Measurements from ENCODE around the gene LTBR. TPM values are rescaled to one million over a fixed set of nuclear protein-coding genes. Genes with fewer than 3 reads are reported as not detected.

LTBR gene
- total RNA-seq, 1 donor: 121 TPM

DNA sequence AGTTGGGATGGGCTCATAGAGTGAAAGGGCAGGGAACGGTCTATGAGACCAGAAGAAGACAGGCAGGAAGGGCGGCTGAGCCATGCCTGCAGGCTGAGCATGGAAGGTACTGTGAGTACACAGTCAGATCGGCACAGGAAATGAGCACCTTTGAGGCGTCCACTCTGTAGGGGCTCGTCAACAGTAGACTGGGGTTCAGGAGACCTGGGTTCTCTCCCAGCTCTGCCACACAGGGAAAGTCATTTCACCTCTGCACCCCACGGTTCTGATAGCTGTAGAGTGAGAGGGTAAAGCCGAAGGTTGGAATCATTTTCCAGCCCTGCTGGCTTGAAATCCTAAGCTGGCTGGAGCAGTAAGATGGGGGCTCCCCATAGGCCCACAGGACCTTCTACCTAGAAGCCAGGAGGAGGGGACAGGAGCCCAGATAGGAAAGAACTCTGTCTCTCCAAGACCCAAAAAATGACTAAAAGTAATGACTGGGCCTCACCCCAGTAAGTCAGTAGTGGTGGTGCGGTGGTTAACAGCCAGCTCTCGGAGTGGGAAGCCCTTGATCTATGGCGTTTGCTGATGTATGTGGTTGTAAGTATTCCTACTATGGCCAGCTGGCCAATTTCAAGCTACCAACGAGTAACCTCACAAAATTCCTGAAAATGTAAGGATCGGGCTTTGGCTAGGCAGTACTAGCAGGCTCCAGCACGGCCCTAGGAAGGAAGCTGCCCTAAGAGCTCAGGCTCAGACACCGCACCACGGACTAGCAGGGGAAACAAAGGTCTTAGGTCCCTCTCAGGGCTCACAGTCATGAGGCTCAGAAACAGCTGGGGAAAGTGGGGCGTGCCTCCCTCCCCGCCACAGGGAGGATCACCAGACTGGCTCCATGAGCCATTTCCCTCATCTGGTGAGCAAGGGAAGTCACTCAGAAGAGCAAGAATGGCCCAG is 50.5 kb downstream of the LTBR start:
- H3K36me3 ChIP-seq (ENCODE audit: insufficient read depth, low read length): no peaks in the 10 kb centered on the region
- no peaks in the 10 kb centered on the region for H3K27me3 ChIP-seq (ENCODE audit: insufficient read depth, low read length)
- H3K79me2 ChIP-seq (ENCODE audit: insufficient read depth, low read length): no peaks in the 10 kb centered on the region
- no peaks in the 10 kb centered on the region for H3K9me3 ChIP-seq (ENCODE audit: low read depth, low read length)
- TF ChIP-seq, protein P1, sequence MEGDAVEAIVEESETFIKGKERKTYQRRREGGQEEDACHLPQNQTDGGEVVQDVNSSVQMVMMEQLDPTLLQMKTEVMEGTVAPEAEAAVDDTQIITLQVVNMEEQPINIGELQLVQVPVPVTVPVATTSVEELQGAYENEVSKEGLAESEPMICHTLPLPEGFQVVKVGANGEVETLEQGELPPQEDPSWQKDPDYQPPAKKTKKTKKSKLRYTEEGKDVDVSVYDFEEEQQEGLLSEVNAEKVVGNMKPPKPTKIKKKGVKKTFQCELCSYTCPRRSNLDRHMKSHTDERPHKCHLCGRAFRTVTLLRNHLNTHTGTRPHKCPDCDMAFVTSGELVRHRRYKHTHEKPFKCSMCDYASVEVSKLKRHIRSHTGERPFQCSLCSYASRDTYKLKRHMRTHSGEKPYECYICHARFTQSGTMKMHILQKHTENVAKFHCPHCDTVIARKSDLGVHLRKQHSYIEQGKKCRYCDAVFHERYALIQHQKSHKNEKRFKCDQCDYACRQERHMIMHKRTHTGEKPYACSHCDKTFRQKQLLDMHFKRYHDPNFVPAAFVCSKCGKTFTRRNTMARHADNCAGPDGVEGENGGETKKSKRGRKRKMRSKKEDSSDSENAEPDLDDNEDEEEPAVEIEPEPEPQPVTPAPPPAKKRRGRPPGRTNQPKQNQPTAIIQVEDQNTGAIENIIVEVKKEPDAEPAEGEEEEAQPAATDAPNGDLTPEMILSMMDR (IDR thresholded peaks at IDR 0.05; ENCODE audit: extremely low read depth, low read depth, low read length): no peak
- no peak for DNase-seq (ENCODE audit: insufficient read length, low spot score, missing footprints)
- no peak overlapping the region for H3K4me2 ChIP-seq (ENCODE audit: insufficient read depth, low read length)
- H4K20me1 ChIP-seq (ENCODE audit: insufficient read depth, low read length): no peaks in the 10 kb centered on the region
- no peak overlapping the region for H3K4me3 ChIP-seq (ENCODE audit: insufficient read depth, low read length)
- H3K27ac ChIP-seq (ENCODE audit: low read depth, low read length): no peak overlapping the region
- peaks cover 19% of the 10 kb centered on the region for H3K4me1 ChIP-seq (ENCODE audit: insufficient read depth, low read length)
- H2AFZ ChIP-seq (ENCODE audit: low read length): no peak overlapping the region

DNA sequence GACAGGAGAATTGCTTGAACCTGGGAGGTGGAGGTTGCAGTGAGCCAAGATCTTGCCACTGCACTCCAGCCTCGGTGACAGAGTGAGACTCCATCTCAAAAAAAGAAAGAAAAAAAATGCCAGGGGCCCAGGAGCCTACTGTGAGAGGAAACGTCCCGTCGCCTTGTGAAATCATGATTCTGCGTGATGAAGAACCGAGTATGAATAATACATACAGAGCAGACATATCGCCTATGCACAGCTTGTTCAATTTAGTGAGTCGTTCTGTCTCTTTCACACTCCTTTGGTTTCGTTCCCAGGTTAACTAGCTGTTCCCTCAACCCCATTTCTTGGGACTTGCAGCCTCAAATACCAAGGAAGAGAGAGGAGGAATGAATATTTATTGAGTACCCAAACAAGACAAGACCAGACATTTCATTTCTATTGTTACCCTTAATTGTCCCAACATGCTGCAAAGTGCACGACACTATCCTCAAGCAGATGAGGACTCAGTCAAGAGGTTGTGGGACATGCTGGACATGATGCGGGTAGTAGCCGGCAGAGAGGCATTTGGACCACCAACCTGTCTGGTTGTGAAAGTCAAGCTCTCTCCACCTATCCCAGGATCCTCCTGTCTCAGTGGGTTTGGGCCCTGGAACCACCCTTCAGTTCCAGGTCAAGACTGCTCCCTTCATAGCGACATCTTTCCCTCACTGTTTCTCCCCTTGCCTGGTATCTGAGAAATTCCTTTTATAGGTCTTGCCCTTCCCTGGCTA is 52.2 kb downstream of the LTBR start:
- H3K79me2 ChIP-seq (ENCODE audit: insufficient read depth, low read length): no peaks in the 10 kb centered on the region
- H3K4me3 ChIP-seq (ENCODE audit: insufficient read depth, low read length): no peak overlapping the region
- no peaks in the 10 kb centered on the region for H3K36me3 ChIP-seq (ENCODE audit: insufficient read depth, low read length)
- no peak for DNase-seq (ENCODE audit: insufficient read length, low spot score, missing footprints)
- H2AFZ ChIP-seq (ENCODE audit: low read length): no peak overlapping the region
- H3K27me3 ChIP-seq (ENCODE audit: insufficient read depth, low read length): no peaks in the 10 kb centered on the region
- TF ChIP-seq, protein P1 (IDR thresholded peaks at IDR 0.05; ENCODE audit: extremely low read depth, low read depth, low read length): no peak
- no peaks in the 10 kb centered on the region for H4K20me1 ChIP-seq (ENCODE audit: insufficient read depth, low read length)
- H3K9me3 ChIP-seq (ENCODE audit: low read depth, low read length): no peaks in the 10 kb centered on the region
- no peak overlapping the region for H3K27ac ChIP-seq (ENCODE audit: low read depth, low read length)
- H3K4me1 ChIP-seq (ENCODE audit: insufficient read depth, low read length): peaks cover 5% of the 10 kb centered on the region
- no peak overlapping the region for H3K4me2 ChIP-seq (ENCODE audit: insufficient read depth, low read length)

DNA sequence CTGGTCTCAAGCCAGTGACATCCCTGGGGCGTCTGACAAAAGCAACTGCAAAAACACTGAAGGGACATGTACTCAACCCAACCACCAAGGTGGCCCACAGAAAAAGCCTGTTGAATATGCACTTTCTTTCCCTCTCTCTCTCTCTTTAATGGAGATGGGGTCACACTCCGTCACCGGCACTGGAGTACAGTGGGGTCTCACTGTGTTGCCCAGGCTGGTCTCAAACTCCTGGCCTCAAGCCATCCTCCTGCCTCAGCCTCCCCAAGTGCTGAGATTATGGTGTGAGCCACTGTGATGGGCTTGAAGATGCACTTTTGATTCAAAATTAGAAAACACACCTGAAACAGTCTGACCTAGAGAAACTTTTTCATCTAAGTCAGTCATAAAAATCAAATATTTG is 53.6 kb downstream of the LTBR start:
- Histone ChIP-seq H3K9me3 (ENCODE audit: low read depth, low read length) (no peaks in the 10 kb centered on the region), H2AFZ (ENCODE audit: low read length) (no peak overlapping the region), H4K20me1 (ENCODE audit: insufficient read depth, low read length) (no peaks in the 10 kb centered on the region), H3K27ac (ENCODE audit: low read depth, low read length) (no peak overlapping the region), H3K27me3 (ENCODE audit: insufficient read depth, low read length) (no peaks in the 10 kb centered on the region), H3K4me1 (ENCODE audit: insufficient read depth, low read length) (no peaks in the 10 kb centered on the region), H3K4me3 (ENCODE audit: insufficient read depth, low read length) (no peak overlapping the region), H3K4me2 (ENCODE audit: insufficient read depth, low read length) (no peak overlapping the region), H3K79me2 (ENCODE audit: insufficient read depth, low read length) (no peaks in the 10 kb centered on the region), H3K36me3 (ENCODE audit: insufficient read depth, low read length) (no peaks in the 10 kb centered on the region)
- TF ChIP-seq, protein P1 (IDR thresholded peaks at IDR 0.05; ENCODE audit: extremely low read depth, low read depth, low read length): no peak
- no peak for DNase-seq (ENCODE audit: insufficient read length, low spot score, missing footprints)

DNA sequence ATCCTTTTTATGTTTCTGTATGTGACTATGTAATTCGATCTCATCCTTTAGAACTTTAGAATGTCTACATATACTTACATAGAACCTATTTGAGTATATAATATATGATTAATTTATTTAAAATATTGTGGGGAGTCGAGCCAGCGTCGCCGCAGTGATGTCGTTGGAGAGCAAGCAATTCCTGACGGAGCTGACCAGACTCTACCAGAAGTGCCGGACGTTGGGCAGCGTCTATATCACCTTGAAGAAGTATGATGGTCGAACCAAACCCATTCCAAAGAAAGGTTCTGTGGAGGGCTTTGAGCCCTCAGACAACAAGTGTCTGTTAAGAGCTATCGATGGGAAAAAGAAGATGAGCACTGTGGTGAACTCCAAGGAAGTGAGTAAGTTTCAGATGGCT is 54.4 kb downstream of the LTBR start:
- TF ChIP-seq, protein P1 (IDR thresholded peaks at IDR 0.05; ENCODE audit: extremely low read depth, low read depth, low read length): no peak
- H3K4me2 ChIP-seq (ENCODE audit: insufficient read depth, low read length): no peak overlapping the region
- H3K9me3 ChIP-seq (ENCODE audit: low read depth, low read length): no peaks in the 10 kb centered on the region
- H4K20me1 ChIP-seq (ENCODE audit: insufficient read depth, low read length): no peaks in the 10 kb centered on the region
- H3K79me2 ChIP-seq (ENCODE audit: insufficient read depth, low read length): no peaks in the 10 kb centered on the region
- DNase-seq (ENCODE audit: insufficient read length, low spot score, missing footprints): no peak
- peaks cover 5% of the 10 kb centered on the region for H3K36me3 ChIP-seq (ENCODE audit: insufficient read depth, low read length)
- H3K27ac ChIP-seq (ENCODE audit: low read depth, low read length): no peak overlapping the region
- no peak overlapping the region for H3K4me3 ChIP-seq (ENCODE audit: insufficient read depth, low read length)
- no peak overlapping the region for H2AFZ ChIP-seq (ENCODE audit: low read length)
- H3K4me1 ChIP-seq (ENCODE audit: insufficient read depth, low read length): no peaks in the 10 kb centered on the region
- H3K27me3 ChIP-seq (ENCODE audit: insufficient read depth, low read length): no peaks in the 10 kb centered on the region
